ENCODE results near the gene MXRA8.
"Not testable (repeated sequence)": the region's sequence is repeated elsewhere in the genome, so short reads cannot be mapped to it uniquely, and the experiment has no call there.

MXRA8 gene

GRCh38 chr1:1370771-1371300, 12.5 kb upstream of the MXRA8 start:
- no peak for DNase-seq (ENCODE audit: low read depth in 1 of 2, low spot score in 1 of 2)

DNA sequence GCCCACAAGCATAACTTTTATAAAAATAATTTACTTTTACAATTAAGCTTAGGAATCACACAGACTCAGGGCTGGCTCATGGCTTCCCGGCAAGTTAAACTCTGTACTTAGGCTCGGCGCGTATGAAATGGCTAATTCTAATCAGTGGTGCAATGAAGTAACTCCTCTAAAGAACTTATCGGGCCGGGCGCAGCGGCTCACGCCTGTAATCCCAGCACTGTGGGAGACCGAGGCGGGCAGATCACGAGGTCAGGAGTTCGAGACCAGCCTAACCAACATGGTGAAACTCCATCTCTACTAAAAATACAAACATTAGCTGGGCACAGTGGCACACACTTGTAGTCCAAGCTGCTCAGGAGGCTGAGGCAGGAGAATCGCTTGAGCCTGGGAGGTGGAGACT, 11.7 kb upstream of the MXRA8 start:
- DNase-seq (ENCODE audit: low read depth in 1 of 2, low spot score in 1 of 2) = not testable (repeated sequence)

- no peak for DNase-seq (ENCODE audit: low read depth in 1 of 2, low spot score in 1 of 2)
These were observed 9.0 kb upstream of the MXRA8 start for GRCh38 chr1:1367315-1367714.

DNA sequence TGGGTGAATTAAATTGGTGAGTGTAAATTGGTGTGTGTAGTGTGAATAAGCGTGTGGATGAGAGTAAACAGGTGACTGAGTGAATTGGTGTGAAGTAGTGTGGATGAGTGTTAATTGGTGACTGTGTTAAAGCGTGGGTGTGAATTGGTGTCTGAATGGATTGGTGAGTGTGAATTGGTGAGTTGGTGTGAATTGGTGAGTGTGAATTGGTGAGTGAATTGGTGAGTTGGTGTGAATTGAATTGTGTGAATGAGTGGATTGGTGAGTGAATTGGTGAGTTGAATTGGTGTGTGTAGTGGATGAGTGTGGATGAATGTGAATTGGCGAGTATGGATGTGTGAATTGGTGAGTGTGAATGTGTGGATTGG, 8.3 kb upstream of the MXRA8 start:
- no peak for DNase-seq (ENCODE audit: low read depth in 1 of 2, low spot score in 1 of 2)

- no peak for DNase-seq (ENCODE audit: low read depth in 1 of 2, low spot score in 1 of 2)
These were observed 7.7 kb upstream of the MXRA8 start for GRCh38 chr1:1365875-1366698.

DNA sequence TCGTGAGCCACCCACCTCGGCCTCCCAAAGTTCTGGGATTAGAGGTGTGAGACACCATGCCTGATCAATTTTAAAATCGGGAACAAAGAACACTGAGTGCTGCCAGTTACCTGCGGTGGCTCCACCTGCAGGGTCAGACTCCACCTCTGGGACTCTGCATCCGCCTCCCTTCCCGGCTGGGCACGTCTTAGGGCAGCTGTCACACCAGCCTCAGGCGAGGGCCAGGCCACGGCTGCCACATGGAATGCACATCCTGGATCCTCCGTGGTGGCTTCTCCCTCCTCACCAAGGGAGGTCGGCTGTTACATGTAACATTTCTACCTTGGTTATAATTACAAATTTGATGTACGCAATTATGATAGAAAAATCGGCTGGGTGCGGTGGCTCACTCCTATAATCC, 5.9 kb upstream of the MXRA8 start:
- DNase-seq (ENCODE audit: low read depth in 1 of 2, low spot score in 1 of 2) = no peak

GRCh38 chr1:1361982-1362423, 3.6 kb upstream of the MXRA8 start:
- no peak for DNase-seq (ENCODE audit: low read depth in 1 of 2, low spot score in 1 of 2)

DNA sequence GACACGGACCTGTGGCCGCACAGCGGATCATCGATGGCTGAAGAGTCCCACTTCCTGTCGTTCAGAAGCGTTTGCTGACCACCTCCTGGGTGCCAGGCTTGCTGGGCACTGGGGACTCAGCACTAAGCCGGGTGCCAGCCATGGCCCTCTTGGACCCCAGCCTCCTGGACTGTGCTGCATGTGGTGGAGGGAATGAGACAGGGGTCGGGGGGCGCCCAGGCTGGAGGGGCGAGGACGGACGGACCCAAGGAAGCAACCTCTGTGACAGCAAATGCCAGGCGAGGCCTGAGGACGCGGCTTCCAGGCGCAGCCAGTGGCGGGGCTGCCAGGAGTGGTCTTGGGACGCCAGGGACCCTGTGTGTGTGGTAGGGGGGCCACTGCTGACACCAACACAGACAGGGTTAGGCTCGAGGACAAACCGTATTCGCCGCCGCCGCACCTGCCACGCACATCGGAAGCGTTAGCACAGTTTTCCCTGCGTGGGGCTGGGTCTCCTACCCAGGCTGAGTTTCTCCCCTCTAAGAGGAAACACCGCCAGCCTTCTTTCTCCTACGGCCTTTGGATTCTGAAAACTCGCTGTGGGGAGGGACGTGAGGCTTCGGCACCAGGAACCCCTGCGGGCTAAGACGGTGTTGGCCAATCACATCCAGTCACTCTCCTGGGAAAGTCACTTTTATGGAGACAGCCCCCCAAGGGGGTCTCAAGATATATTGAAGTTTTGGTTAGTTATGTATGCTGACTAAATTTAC, 3.1 kb upstream of the MXRA8 start:
- DNase-seq (ENCODE audit: low read depth in 1 of 2, low spot score in 1 of 2) = no peak

- no peak for DNase-seq (ENCODE audit: low read depth in 1 of 2, low spot score in 1 of 2)
These were observed 2.3 kb upstream of the MXRA8 start for GRCh38 chr1:1360506-1361169.

DNA sequence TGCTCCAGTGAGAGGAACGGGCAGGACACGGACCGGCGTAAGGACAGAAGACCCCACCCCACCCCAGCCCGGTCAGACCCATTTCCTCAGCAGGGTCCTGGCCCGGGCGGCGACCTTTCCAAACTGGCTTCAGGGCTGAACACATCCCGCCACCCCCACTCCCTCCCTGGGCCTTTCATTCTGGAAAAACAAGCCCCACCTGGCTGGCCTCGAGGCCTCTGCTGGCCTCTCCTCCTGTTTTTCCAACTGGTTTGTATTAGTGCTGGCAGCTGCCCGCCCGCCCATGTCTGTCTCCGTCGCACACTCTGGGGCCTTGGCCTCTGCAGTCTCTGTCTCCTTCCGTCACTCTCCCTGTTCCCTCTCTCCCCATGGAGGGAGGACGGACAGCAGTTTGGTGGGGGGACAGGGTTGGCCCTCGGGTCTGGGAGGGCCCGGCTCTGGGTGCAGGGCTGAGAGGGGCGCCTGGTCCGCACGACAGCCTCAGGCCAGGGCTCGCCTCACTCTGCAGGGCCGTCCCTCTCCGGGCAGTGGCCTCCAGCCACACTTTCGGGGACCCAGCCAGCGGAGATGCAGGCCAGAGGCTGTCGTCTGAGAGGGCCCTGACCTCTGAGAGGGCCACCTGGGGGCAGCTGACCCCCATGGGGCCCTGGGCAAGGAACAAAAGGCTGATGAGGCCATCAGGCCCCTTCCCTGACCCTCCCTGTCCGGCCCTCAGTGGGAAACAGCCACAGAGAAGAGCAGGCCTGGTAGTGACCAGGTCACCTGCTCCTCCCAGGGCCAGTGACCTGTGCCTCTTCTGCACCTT, 1.5 kb upstream of the MXRA8 start:
- no peak for DNase-seq (ENCODE audit: low read depth in 1 of 2, low spot score in 1 of 2)

DNA sequence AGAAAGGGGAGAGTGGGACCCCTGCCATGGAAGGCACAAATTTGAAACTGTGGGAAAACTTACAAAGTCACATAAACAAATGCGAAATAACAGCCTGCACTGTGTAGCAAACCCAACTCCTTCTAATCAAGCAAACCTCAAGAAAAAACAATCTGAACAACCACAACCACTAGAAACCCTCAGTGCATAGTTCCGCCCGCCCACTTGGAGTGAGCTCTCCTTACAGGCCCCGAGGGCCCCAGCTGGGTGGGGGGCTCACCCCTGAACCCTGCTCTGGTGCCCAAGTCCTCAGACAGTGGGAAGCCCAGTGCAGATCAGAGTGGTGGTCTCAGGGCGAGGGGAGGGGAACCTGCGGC, 931 bp upstream of the MXRA8 start:
- no peak for DNase-seq (ENCODE audit: low read depth in 1 of 2, low spot score in 1 of 2)

- no peak for DNase-seq (ENCODE audit: low read depth in 1 of 2, low spot score in 1 of 2)
These were observed 403 bp downstream of the MXRA8 start for GRCh38 chr1:1357871-1358432.

DNA sequence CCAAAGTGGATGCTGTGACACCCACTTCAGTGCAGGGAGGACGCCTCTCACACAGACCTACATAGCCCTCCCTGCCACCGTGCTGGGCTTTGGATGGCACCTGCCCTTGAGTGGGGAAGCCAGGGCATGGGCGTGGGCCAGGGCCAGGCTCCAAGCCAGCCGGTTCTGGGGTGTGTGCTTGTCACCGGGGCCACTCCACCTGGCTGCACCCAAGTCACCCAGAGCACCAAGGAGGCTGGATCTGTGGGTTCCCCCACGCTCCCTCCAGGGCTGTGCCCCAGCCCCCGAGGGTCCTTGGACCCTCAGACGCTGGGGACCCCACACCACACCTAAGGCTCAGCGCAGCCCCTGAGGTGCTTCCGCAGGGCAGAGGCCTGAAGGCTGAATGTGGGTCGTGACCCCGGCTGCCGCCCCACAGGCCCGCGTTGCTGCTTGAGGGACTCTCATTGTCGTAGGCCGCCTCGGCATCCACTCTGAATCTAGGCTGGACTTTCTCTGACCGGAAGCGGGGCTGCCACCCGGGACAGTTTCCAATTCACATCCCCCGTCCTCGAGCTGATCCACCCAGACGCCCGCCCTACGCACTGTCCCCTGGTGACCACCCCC, 1.5 kb downstream of the MXRA8 start:
- DNase-seq (ENCODE audit: low read depth in 1 of 2, low spot score in 1 of 2) = no peak

DNA sequence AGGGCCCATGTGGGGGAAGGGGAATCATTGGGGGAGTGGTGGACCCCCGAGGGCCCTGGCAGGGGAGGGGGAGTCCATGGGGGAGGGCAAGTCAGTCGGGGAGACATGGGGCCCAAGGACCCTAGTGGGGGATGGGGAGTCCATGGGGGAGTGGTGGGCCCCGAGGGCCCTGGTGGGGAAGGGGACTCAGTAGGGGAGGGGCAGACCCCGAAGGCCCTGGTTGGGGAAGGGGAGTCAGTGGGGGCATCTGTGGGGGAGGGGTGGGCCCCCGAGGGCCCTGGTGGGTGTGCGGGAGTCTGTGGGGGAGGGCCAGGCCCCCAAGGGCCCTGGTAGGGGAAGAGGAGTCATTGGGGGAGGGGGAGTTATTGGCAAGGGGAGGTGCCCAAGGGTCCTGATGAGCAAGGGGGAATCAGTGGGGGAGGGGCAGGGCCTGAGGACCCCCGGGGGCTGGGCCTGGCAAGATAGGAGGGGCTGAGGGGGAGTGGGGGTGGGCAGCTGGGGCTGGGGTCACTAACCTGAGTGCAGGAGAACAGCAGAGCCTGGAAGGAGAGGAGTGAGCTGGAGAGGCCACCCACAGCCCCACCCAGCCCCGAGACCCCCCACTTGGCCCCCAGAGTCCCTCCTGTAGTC, 2.1 kb downstream of the MXRA8 start:
- DNase-seq (ENCODE audit: low read depth in 1 of 2, low spot score in 1 of 2) = no peak

GRCh38 chr1:1355416-1355815, 2.9 kb downstream of the MXRA8 start:
- no peak for DNase-seq (ENCODE audit: low read depth in 1 of 2, low spot score in 1 of 2)

GRCh38 chr1:1354271-1355247, 3.8 kb downstream of the MXRA8 start:
- no peak for DNase-seq (ENCODE audit: low read depth in 1 of 2, low spot score in 1 of 2)

- no peak for DNase-seq (ENCODE audit: low read depth in 1 of 2, low spot score in 1 of 2)
These were observed 4.8 kb downstream of the MXRA8 start for GRCh38 chr1:1353389-1354151.

Data from activated CD4-positive, alpha-beta T cell treated with anti-CD3 and anti-CD28 coated beads, Interleukin-2, amount 50 U/mL, for 24 hours (primary cell).